Endothelial cell of umbilical vein (primary cell): ENCODE results near the gene TBC1D10A. TPM values are rescaled to one million over a fixed set of nuclear protein-coding genes. Genes with fewer than 3 reads are reported as not detected.
A peak's percentile ranks its signal among the peaks of the same experiment; 100 is the strongest.

Experiments used
- BruUV-seq: library from RNA; stranded (reverse); fragments of 400-500 nt; replicated peaks from 2 replicates; lab custom pipeline; 2021; lab: Mats Ljungman, UMichigan
- CTCF ChIA-PET: fragments of 300-600, 350-600 bp; sonication (Branson Sonifier 250); formaldehyde crosslinking; loops from one replicate; lab custom pipeline; 2021; ENCODE audit warnings: antibody characterized with exemption, inconsistent platforms; lab: Charles Lee
- POLR2A ChIA-PET: fragments of 300-600, 350-600 bp; sonication (Branson Sonifier 250); formaldehyde crosslinking; loops from one replicate; lab custom pipeline; 2021; ENCODE audit warnings: antibody characterized with exemption, inconsistent platforms; lab: Charles Lee
- DNase-seq: peaks from one replicate; pipeline ENCODE4 v3.0.0-alpha.2; 2011; ENCODE audit warnings: low read depth, low spot score
- FAIRE-seq: peaks from 2 replicates; lab custom pipeline; 2011; peaks lifted over from hg19 to GRCh38; lab: Jason Lieb, UNC
- H2AFZ ChIP-seq: 2 replicates; pipeline ENCODE4 v1.6.0; 2012; ENCODE audit warnings: low read depth, low read length, control low read depth, inconsistent platforms
- H3K27ac ChIP-seq: 2 replicates; pipeline ENCODE4 v1.5.1; 2011; ENCODE audit warnings: low read depth, mild to moderate bottlenecking, control low read depth, low read length, moderate library complexity; ENCODE audit not compliant: insufficient read depth
- H3K27me3 ChIP-seq, 2 experiments: 2 replicates each; pipeline versions ENCODE4 v1.6.0 to v1.6.1; 2011; ENCODE audit warnings: low read length in 2 of 2, mixed read lengths in 1 of 2; ENCODE audit not compliant: control insufficient read depth in 2 of 2, insufficient read depth in 2 of 2
- H3K36me3 ChIP-seq, 2 experiments: 2 replicates in 1 of 2; 3 replicates in 1 of 2; pipeline ENCODE4 v1.5.1; 2011; ENCODE audit warnings: low read length in 2 of 2, mild to moderate bottlenecking in 1 of 2, moderate library complexity in 1 of 2; ENCODE audit not compliant: control insufficient read depth in 2 of 2, insufficient read depth in 2 of 2; ENCODE audit errors: extremely low read depth in 1 of 2
- H3K4me1 ChIP-seq: 3 replicates; pipeline ENCODE4 v1.5.1; 2011; ENCODE audit warnings: mild to moderate bottlenecking, low read length; ENCODE audit not compliant: control insufficient read depth, insufficient read depth; ENCODE audit errors: extremely low read depth
- H3K4me2 ChIP-seq: 2 replicates; pipeline ENCODE4 v1.6.1; 2011; ENCODE audit warnings: low read length, control low read depth, mixed read lengths; ENCODE audit not compliant: insufficient read depth
- H3K4me3 ChIP-seq, 3 experiments: fragments of 200-600 bp in 1 of 3; sonication (generic), shearing (Covaris generic) in 1 of 3; replicated peaks in 1 of 3; 2 replicates each; pipeline ENCODE4 v1.5.1; 2011 to 2016; ENCODE audit warnings: control low read depth in 3 of 3, low read length in 3 of 3, mild to moderate bottlenecking in 2 of 3, inconsistent platforms in 1 of 3, low read depth in 1 of 3, moderate library complexity in 1 of 3; ENCODE audit not compliant: insufficient read depth in 1 of 3
- H3K79me2 ChIP-seq: 2 replicates; pipeline ENCODE4 v1.6.0; 2012; ENCODE audit warnings: low read length, inconsistent platforms; ENCODE audit not compliant: control insufficient read depth, insufficient read depth
- H3K9ac ChIP-seq: replicated peaks from 2 replicates; pipeline ENCODE3; 2011; ENCODE audit warnings: low read length, control low read depth; ENCODE audit not compliant: insufficient read depth; ENCODE audit errors: extremely low read depth
- H3K9me1 ChIP-seq: replicated peaks from 3 replicates; pipeline ENCODE4 v1.6.0; 2011; ENCODE audit warnings: mild to moderate bottlenecking, low read length; ENCODE audit not compliant: control insufficient read depth, insufficient read depth; ENCODE audit errors: extremely low read depth
- H3K9me3 ChIP-seq: replicated peaks from 2 replicates; pipeline ENCODE4 v1.5.1; 2012; ENCODE audit warnings: low read length, inconsistent platforms; ENCODE audit not compliant: control insufficient read depth, insufficient read depth
- H4K20me1 ChIP-seq: replicated peaks from 2 replicates; pipeline ENCODE3; 2011; ENCODE audit warnings: mild to moderate bottlenecking, low read length; ENCODE audit not compliant: control insufficient read depth, insufficient read depth; ENCODE audit errors: extremely low read depth
- CTCF ChIP-seq, 2 donors: IDR thresholded peaks; 1 replicate in 1 of 2; 2 replicates in 1 of 2; pipeline ENCODE4 v1.5.1; 2011; ENCODE audit warnings: low read length in 2 of 2, mild to moderate bottlenecking in 2 of 2, moderate library complexity in 2 of 2, control low read depth in 1 of 2, inconsistent platforms in 1 of 2, low read depth in 1 of 2; ENCODE audit not compliant: insufficient read depth in 1 of 2; ENCODE audit errors: extremely low read depth in 1 of 2
- EZH2 ChIP-seq: IDR thresholded peaks from 2 replicates; pipeline ENCODE4 v1.6.1; 2012; ENCODE audit warnings: borderline replicate concordance, low read depth, mild to moderate bottlenecking, moderate library complexity, low read length, inconsistent platforms; ENCODE audit not compliant: severe bottlenecking
- FOS ChIP-seq: IDR thresholded peaks from 2 replicates; pipeline ENCODE4 v1.6.1; 2011; ENCODE audit warnings: mild to moderate bottlenecking, low read length, moderate library complexity, borderline replicate concordance; ENCODE audit not compliant: insufficient read depth
- GATA2 ChIP-seq: IDR thresholded peaks from 2 replicates; pipeline ENCODE4 v1.7.0; 2011; ENCODE audit warnings: low read depth, mild to moderate bottlenecking, moderate library complexity, mixed read lengths, low read length; ENCODE audit not compliant: insufficient read length, insufficient read depth
- JUN ChIP-seq: IDR thresholded peaks from 2 replicates; pipeline ENCODE4 v1.6.1; 2011; ENCODE audit warnings: borderline replicate concordance, low read depth; ENCODE audit not compliant: insufficient read length, insufficient read depth
- MAX ChIP-seq: IDR thresholded peaks from 2 replicates; pipeline ENCODE4 v1.6.1; 2011; ENCODE audit not compliant: insufficient read depth, insufficient read length
- MYC ChIP-seq: IDR thresholded peaks from one replicate; pipeline ENCODE4 v1.6.1; 2011; ENCODE audit warnings: mild to moderate bottlenecking, low read depth, low read length
- POLR2A ChIP-seq: IDR thresholded peaks from 2 replicates; pipeline ENCODE4 v1.6.1; 2012; ENCODE audit warnings: low read depth, mild to moderate bottlenecking, control low read depth, low read length
- POLR2AphosphoS5 ChIP-seq: IDR thresholded peaks from 2 replicates; pipeline ENCODE4 v1.6.1; 2012; ENCODE audit warnings: low read depth, mild to moderate bottlenecking, control low read depth, low read length, moderate library complexity; ENCODE audit not compliant: insufficient read depth
- dilution Hi-C: fragments of 300-500 bp; cut with MboI; formaldehyde crosslinking; loops from one replicate; pipeline ENCODE4 v1.15.0; 2019; ENCODE audit warnings: low sequenced_read_pairs; ENCODE audit not compliant: extremely low pct_ligation_motif_present
- intact Hi-C: fragments of 100-400 bp; cut with micrococcal nuclease; formaldehyde crosslinking; loops from one replicate; pipeline ENCODE4 v1.10.0; 2022
- polyA plus RNA-seq, 4 experiments: library from polyadenylated mRNA; depleted of rRNA in 3 of 4; stranded (reverse) in 3 of 4; unstranded in 1 of 4; fragments of >200 nt; gene quantifications; 2 replicates each; pipeline versions ENCODE4 v1.2.1 to v1.2.3, GENCODE V29; 2011 to 2012; ENCODE audit warnings: missing spikeins in 1 of 4
- total RNA-seq: library from RNA; stranded (reverse); gene quantifications from 2 replicates; pipeline ENCODE4 v1.2.3, GENCODE V29; 2021

TBC1D10A gene
- total and polyA plus RNA-seq, 2 donors (not counting 3 experiments of a cell fraction or from before 2014, with no cell fraction given), result 10.0 to 11.9 TPM

- Histone ChIP-seq H3K9me3 (no peaks in the 10 kb centered on the region), H4K20me1 (no peaks in the 10 kb centered on the region), H3K4me3 (peak overlapping the region; percentile 62 to 67 (median 64)), H3K27ac (peak overlapping the region; percentile 38), H3K27me3 (no peaks in the 10 kb centered on the region), H3K9ac (peak overlapping the region; percentile 70), H3K79me2 (no peaks in the 10 kb centered on the region), H3K4me1 (peaks cover 13% of the 10 kb centered on the region), H3K4me2 (peak overlapping the region; percentile 66), H3K9me1 (no peaks in the 10 kb centered on the region), H2AFZ (peak overlapping the region; percentile 93), H3K36me3 (no peaks in the 10 kb centered on the region)
- ChIA-PET CTCF (interaction anchor here (0.6 to 14.7 kb wide), 11 partner anchors 10 to 96 kb away, joined by 3 to 164 read pairs (median 4); partner anchors contain the start of genes CASTOR1 and RNF215), POLR2A (interaction anchor here (1.5 kb wide), 1 partner anchor 35 kb away, joined by 4 read pairs; no protein-coding TSS in a partner anchor)
- intact Hi-C loops (loop anchor here (1.0 to 2.0 kb wide), 2 partner anchors 31 to 37 kb away; partner anchors contain the start of genes CASTOR1, CCDC157 and SF3A1), dilution Hi-C loops (no loop called here)
- FAIRE-seq (peak; percentile 58), DNase-seq (no peak)
- BruUV-seq, result no TSS peak
- no peak for TF ChIP-seq EZH2
- peak; percentile 7 for TF ChIP-seq POLR2A
Measured at GRCh38 chr22:30326255-30326705, 461 bp downstream of the TBC1D10A start.

GRCh38 chr22:30325724-30326254, 952 bp downstream of the TBC1D10A start:
- peak overlapping the region; percentile 62 to 67 (median 64) for H3K4me3 ChIP-seq
- ChIA-PET POLR2A (interaction anchor here (1.5 kb wide), 1 partner anchor 35 kb away, joined by 4 read pairs; no protein-coding TSS in a partner anchor), CTCF (interaction anchor here (1.1 to 14.7 kb wide), 4 partner anchors 22 to 97 kb away, joined by 3 to 164 read pairs (median 13); partner anchors contain the start of genes CASTOR1 and RNF215)
- H3K9ac ChIP-seq, result no peak overlapping the region
- no peak for FAIRE-seq
- no peaks in the 10 kb centered on the region for H3K36me3 ChIP-seq
- TF ChIP-seq EZH2 (no peak), FOS (no peak), MAX (no peak), POLR2AphosphoS5 (no peak), POLR2A (no peak), MYC (no peak), GATA2 (no peak), CTCF (IDR thresholded peaks at IDR 0.05; ENCODE audit: extremely low read depth in 1 of 2, insufficient read depth in 1 of 2, low read depth in 1 of 2, low read length in 2 of 2) (no peak), JUN (no peak)
- H3K4me1 ChIP-seq, result peaks cover 13% of the 10 kb centered on the region
- H3K9me3 ChIP-seq, result no peaks in the 10 kb centered on the region
- H3K79me2 ChIP-seq, result no peaks in the 10 kb centered on the region
- H3K27ac ChIP-seq, result no peak overlapping the region
- no peak overlapping the region for H2AFZ ChIP-seq
- BruUV-seq, result no TSS peak
- H3K4me2 ChIP-seq, result peak overlapping the region; percentile 66
- intact Hi-C loops (loop anchor here (1.0 to 2.0 kb wide), 2 partner anchors 31 to 36 kb away; partner anchors contain the start of genes CASTOR1, CCDC157 and SF3A1), dilution Hi-C loops (no loop called here)
- no peaks in the 10 kb centered on the region for H3K27me3 ChIP-seq
- no peaks in the 10 kb centered on the region for H3K9me1 ChIP-seq
- no peaks in the 10 kb centered on the region for H4K20me1 ChIP-seq
- no peak for DNase-seq
